NOMO-1 (cell line): ENCODE results near the gene WDR59.
"Not testable (repeated sequence)": the region's sequence is repeated elsewhere in the genome, so short reads cannot be mapped to it uniquely, and the experiment has no call there.

ENCODE experiments used
- DNase-seq, 2 experiments: peaks; one replicate each; lab custom pipeline; 2025; ENCODE audit not compliant: unreplicated experiment in 2 of 2; lab: John Stamatoyannopoulos, UW

WDR59 gene

GRCh38 chr16:74908759-74909158, 76.2 kb downstream of the WDR59 start:
- not testable (repeated sequence) for DNase-seq

- DNase-seq: no peak
Observed at GRCh38 chr16:74903901-74904678, 80.8 kb downstream of the WDR59 start.

DNA sequence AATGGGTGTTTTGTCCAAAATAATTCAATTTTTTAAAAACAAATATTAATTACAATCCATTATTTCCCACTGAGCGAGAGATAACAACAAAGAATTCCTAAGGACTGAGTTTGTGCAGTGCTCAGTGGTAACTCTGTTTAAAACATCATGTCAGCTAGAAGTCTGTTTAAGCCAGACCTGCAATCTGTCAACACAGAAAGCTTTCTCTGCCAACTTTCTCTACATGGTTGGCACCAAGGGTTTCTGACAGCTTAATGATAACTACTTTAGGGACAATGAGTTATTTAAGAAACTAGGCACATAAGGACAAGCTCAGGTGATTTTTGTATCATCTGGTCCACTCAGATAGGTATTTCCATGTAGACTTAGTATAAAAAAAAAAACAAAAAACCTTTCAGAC, 81.8 kb downstream of the WDR59 start:
- DNase-seq: no peak

GRCh38 chr16:74902161-74902560, 82.8 kb downstream of the WDR59 start:
- no peak for DNase-seq

DNA sequence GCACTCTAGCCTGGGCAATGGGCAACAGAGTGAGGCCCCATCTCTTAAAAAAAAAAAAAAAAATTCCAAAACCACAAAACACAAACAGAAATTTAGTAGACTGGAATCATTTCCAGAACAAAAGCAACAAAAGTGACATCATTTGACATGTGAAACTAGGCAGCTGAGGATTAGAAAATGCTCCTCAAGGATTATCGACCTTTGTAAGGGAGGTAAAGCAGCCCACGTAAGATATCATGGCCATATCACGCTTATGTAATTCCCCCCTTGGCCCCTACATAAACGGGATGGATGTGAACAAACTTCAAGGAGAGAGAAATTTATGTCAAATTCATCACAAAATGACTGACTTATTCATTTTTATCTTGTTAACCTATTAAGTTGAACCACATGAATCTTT, 83.3 kb downstream of the WDR59 start:
- no peak for DNase-seq

DNA sequence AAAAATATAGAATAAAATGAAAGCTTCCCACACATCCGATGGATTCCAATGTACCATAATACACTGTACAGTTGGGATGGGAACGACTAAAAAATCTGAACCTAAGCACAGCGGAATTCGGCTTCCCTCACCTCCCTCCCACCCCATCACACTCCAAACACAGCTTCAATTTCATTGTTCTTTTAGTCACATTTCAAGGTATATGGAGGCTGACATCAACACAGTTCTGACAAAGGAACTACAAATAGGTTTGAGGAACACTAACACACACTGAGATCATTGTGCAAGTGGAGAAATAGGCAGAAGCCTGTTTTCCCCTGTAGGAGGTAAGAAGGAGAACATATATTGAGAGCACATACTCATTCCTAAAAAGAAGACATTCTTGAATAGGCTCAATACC, 85.1 kb downstream of the WDR59 start:
- DNase-seq: no peak

DNA sequence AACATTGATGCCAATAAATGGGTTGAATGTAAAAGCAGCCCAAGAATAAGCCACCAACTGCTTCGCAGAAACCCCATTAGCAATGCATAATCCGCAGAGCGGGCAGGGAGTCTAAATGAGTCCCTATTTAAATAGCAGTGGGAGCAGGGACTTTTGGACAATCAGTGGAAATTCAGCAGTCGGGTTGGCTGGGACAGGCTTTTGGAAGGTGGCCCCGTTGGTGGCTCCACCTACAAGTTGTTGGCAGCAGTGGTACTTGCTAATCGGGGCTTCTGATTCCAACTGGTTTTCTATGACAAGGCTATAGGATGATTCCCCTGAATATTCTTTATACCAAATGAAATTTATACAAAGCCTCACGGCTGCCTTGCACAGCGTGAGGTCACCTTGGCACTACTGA, 86.3 kb downstream of the WDR59 start:
- no peak for DNase-seq

DNA sequence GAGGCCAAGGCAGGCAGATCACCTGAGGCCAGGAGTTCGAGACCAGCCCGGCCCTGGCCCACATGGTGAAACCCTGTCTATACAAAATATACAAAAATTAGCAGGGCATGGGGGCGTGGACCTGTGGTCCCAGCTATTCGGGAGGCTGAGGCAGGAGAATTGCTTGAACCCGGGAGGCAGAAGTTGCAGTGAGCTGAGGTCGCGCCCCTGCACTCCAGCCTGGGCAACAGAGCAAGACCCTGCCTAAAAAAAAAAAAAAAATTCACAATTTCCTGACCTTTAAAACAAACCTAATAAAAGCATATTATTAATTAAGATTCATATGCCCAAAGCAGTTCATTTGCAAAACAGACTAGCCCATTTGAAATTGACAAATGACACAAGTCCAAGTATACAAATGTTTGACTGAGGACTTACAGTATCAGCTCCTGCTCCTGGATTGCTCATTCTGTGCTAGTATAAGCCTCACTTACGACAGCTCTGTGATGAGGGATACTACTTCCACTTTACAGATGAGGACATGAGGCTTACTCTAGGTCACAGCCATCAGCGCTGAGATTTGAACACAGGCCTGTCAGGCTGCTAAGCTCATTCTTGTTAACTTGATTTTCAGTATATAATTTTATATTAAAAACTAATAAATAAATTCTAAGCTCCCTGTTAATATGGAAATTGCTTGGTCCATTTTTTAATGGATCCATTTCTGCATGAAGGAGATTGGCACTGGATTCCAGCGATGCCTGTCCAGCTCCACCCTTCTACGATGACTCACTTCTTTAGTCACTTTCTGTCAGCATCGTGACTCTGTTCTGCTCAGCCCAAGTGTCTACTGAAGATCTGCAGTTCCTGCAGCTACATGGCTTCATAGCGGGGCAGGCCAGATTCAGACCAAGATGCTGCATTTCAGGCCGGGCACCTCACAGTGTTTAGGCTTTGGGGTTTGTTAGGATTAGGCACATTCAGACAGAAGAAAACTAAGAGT, 88.2 kb downstream of the WDR59 start:
- no peak for DNase-seq

DNA sequence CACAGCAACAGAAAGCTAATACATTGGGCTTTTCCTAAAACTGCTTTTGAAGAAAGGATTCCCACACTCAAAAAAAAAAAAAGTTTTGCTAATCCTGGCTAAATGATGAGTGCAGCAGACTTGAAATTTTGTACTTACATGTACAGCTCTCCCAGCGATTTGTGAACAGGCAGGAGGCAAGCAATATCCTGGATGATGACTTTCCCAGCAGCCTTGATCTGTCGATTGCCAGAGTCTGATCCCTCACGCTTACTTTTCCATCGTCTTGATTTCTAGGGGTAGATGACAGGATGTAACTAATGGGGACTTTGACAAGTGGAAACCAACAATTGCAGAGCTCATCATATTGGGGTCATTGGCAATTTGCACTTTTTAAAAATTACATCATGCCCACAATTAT, 91.4 kb downstream of the WDR59 start:
- no peak for DNase-seq

GRCh38 chr16:74892574-74893461, 92.1 kb downstream of the WDR59 start:
- no peak for DNase-seq

GRCh38 chr16:74888888-74889287, 96.0 kb downstream of the WDR59 start:
- DNase-seq: no peak

- DNase-seq: no peak
Observed at GRCh38 chr16:74888232-74888862, 96.6 kb downstream of the WDR59 start.

DNA sequence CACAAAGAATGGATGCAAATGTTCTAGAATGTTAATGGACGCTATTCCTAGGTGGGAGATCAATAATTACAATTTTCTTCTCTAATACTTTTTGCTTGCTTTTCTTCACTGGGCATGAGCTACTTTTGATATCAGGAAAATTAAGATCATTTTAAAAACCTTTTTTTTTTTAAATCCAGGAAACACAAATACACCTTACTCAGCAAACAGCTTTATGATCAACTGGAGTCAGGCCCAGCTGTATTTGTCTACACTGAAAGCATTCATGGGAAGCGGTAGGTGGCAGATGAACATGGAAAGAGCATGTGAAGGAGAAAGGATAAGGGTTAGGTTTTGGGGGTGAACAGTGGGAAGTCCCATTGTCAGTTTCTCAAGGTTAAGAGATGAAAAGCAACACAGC, 97.8 kb downstream of the WDR59 start:
- DNase-seq: no peak

DNA sequence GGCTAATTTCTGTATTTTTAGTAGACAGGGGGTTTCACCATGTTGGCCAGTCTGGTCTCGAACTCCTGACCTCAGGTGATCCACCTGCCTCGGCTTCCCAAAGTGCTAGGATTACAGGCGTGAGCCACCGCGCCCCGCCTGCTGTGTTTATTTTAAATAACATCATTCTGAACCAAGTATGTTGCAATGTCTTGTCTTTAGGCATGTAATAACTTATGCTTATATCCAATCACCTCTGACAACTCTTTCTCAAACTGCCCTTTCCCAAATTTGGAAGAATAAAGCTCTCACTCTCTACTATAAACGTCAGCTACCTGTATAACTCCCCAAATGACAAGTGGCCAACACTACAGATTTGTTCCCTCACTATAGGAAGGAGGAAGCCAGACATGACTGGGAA, 107.2 kb downstream of the WDR59 start:
- no peak for DNase-seq

DNA sequence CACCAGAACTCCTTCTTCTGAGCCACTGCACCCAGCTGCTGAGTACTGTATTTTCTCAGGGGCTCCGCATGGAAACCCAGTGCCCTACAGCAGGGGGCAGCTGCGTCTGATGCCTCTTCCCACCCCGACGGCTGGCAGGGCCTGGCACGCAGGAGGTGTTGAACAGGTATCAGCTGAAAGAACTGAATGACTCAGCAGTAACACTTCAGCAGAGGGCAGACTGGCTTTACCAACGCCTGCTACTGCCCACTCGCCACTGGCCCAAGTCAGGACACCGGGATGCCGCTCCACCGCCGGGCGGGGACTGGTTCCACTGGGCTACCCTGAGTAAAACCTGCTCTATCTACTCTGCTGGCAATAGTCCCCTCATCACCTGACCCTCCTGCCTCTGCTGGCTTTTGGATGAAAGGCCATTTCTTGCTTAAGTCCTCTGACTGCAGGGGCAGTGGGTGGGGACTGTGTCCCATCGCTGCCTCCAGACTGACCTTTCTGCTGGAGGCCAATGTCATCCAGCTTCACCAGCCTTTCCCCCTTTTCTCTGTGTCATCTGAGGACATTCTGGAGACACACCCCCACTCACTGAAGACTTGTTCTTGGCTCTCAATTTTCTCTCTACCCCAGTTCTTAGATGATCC, 109.9 kb downstream of the WDR59 start:
- no peak for DNase-seq

- DNase-seq: no peak
Observed at GRCh38 chr16:74874123-74874522, 110.8 kb downstream of the WDR59 start.

DNA sequence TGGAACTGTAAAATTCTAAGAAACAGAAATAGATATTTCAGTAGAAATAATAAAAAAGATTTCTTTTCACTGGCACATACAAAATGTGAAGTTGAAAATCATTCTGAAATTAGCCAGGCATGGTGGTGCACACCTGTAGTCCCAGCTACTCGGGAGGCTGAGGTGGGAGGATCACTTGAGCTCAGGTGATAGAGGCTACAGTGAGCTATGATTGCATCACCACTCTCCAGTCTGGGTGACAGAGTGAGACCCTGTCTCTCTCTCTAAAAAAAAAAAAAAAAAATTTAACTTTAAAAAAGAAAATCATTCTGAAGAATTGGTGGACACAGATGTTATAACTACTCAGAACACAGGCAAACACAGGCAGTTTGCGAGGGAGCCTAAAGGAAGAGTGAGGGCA, 112.6 kb downstream of the WDR59 start:
- no peak for DNase-seq

- DNase-seq: no peak
Observed at GRCh38 chr16:74871608-74872007, 113.3 kb downstream of the WDR59 start.

DNA sequence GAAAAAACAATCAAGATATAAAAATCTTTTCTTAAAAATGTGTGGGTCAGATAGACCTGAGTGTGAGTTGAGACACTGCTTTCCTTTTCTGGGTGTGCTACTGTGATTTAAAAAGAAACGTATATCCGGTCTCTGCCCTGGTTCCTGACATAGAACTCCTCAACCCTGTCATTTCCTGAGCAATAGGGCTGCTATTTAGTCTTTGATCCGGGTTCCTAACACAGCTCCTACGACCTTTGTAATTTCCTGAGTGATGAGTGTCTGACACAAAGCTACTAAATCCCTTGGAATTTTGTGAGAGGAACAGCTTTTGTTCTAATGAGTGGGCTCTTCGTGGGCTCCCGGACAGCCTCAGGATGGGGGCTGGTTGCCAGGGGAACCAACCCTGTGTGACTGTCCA, 116.4 kb downstream of the WDR59 start:
- DNase-seq: no peak

GRCh38 chr16:74868035-74868434, 116.9 kb downstream of the WDR59 start:
- DNase-seq: no peak
